Measurements from ENCODE around the gene IL17B. TPM values are rescaled to one million over a fixed set of nuclear protein-coding genes. Genes with fewer than 3 reads are reported as not detected.

IL17B gene
- total and polyA plus RNA-seq, 2 of the 13 experiments (the other 11 are each of a cell fraction or from before 2014, with no cell fraction given), result 0.29 to 2.6 TPM

GRCh38 chr5:149387982-149388381 is 8.9 kb upstream of the IL17B start:
- Histone ChIP-seq H3K27me3 (ENCODE audit: control insufficient read depth in 1 of 2, insufficient read depth in 2 of 2, low read length in 2 of 2) (peaks cover 2 to 5% of the 10 kb centered on the region in 2 experiments; a peak in 2 of 5 replicates), H3K4me1 (ENCODE audit: insufficient read depth, low read length) (peaks cover 38% of the 10 kb centered on the region), H3K9me3 (ENCODE audit: low read length) (no peaks in the 10 kb centered on the region), H2AFZ (ENCODE audit: low read length) (no peak overlapping the region), H4K20me1 (ENCODE audit: insufficient read depth, low read length) (no peaks in the 10 kb centered on the region), H3K4me3 (replicated peaks in 1 of 3; ENCODE audit: insufficient read depth in 1 of 3, low read depth in 2 of 3, low read length in 3 of 3) (no peak overlapping the region), H3K4me2 (ENCODE audit: low read depth, low read length) (no peak overlapping the region), H3K36me3 (replicated peaks in 1 of 2; ENCODE audit: control insufficient read depth in 1 of 2, insufficient read depth in 2 of 2, low read length in 2 of 2) (no peaks in the 10 kb centered on the region), H3K9ac (ENCODE audit: insufficient read depth, low read depth, low read length) (no peak overlapping the region), H3K79me2 (ENCODE audit: insufficient read depth, low read length) (no peaks in the 10 kb centered on the region), H3K27ac (ENCODE audit: extremely low read length, insufficient read depth, low read length) (no peak overlapping the region)
- FAIRE-seq (no peak), DNase-seq (ENCODE audit: low spot score) (no peak), ATAC-seq (no peak)
- TF ChIP-seq ZBTB37 (CRISPR knock-in tag; IDR thresholded peaks at IDR 0.05) (no peak), ATRX (CRISPR knock-in tag; IDR thresholded peaks at IDR 0.05; ENCODE audit: borderline replicate concordance) (no peak), TARDBP (CRISPR knock-in tag; IDR thresholded peaks at IDR 0.05) (no peak), KDM1A (CRISPR knock-in tag; IDR thresholded peaks at IDR 0.05) (no peak), ZNF781 (CRISPR knock-in tag; IDR thresholded peaks at IDR 0.05; ENCODE audit: borderline replicate concordance, not compliant biosample characterization) (no peak), E2F2 (CRISPR knock-in tag; IDR thresholded peaks at IDR 0.05; ENCODE audit: borderline replicate concordance) (no peak), ZNF761 (CRISPR knock-in tag; conservative IDR thresholded peaks at IDR 0.05) (no peak), ZNF883 (CRISPR knock-in tag; IDR thresholded peaks at IDR 0.05; ENCODE audit: not compliant biosample characterization) (no peak), MBD4 (IDR thresholded peaks at IDR 0.05; ENCODE audit: borderline replicate concordance, low read length) (no peak)
- ChIA-PET POLR2A (no interaction called here), CTCF (ENCODE audit: low intra/inter-chr PET ratio, low total read pairs) (no interaction called here)
- 90% methylated on average over 1 of the region's 1 CpG for WGBS (ENCODE audit: low lambda C conversion rate)
- intact Hi-C loops (cut with micrococcal nuclease; ENCODE audit: unreplicated experiment) (no loop called here), in situ Hi-C loops (cut with HindIII; ENCODE audit: extremely low pct_ligation_motif_present, low pct_unique_long_range_greater_than_20kb) (loop anchor here (10.0 kb wide), 1 partner anchor 47 kb away; no protein-coding TSS in a partner anchor)
- no TSS peak for BruUV-seq (replicated peaks)
